Hepatocyte (in vitro differentiated cells): ENCODE data around the gene PCNT. TPM values are rescaled to one million over a fixed set of nuclear protein-coding genes. Genes with fewer than 3 reads are reported as not detected.

Source experiments
- DNase-seq: peaks from one replicate; pipeline ENCODE4 v3.0.0-alpha.2; 2016; ENCODE audit warnings: low spot score
- H2AFZ ChIP-seq: fragments of 200-600 bp; sonication (generic); 2 replicates; pipeline ENCODE4 v1.6.0; 2016; ENCODE audit warnings: antibody characterized with exemption, mild to moderate bottlenecking
- H3K27ac ChIP-seq: fragments of 200-600 bp; sonication (generic); 2 replicates; pipeline ENCODE4 v1.5.1; 2016; ENCODE audit warnings: mild to moderate bottlenecking
- H3K27me3 ChIP-seq: fragments of 200-600 bp; sonication (generic); 2 replicates; pipeline ENCODE4 v1.6.1; 2016
- H3K36me3 ChIP-seq: fragments of 200-600 bp; sonication (generic); replicated peaks from 2 replicates; pipeline ENCODE4 v1.5.1; 2016; ENCODE audit warnings: low read depth; ENCODE audit not compliant: insufficient read depth
- H3K4me1 ChIP-seq: fragments of 200-600 bp; sonication (generic); 2 replicates; pipeline ENCODE4 v1.5.1; 2016; ENCODE audit warnings: mild to moderate bottlenecking, moderate library complexity; ENCODE audit not compliant: insufficient read depth
- H3K4me2 ChIP-seq: fragments of 200-600 bp; sonication (generic); 2 replicates; pipeline ENCODE4 v1.6.0; 2016
- H3K4me3 ChIP-seq: fragments of 200-600 bp; sonication (generic); 2 replicates; pipeline ENCODE4 v1.5.1; 2016; ENCODE audit warnings: mild to moderate bottlenecking
- H3K79me2 ChIP-seq: fragments of 200-600 bp; sonication (generic); 2 replicates; pipeline ENCODE4 v1.6.0; 2017; ENCODE audit warnings: mild to moderate bottlenecking
- H3K9me2 ChIP-seq: fragments of 200-600 bp; sonication (generic); replicated peaks from 2 replicates; pipeline ENCODE4 v1.6.0; 2017; ENCODE audit warnings: mild to moderate bottlenecking; ENCODE audit not compliant: insufficient read depth
- H3K9me3 ChIP-seq: fragments of 200-600 bp; sonication (generic); 2 replicates; pipeline ENCODE4 v1.5.1; 2016; ENCODE audit warnings: low read depth, mild to moderate bottlenecking
- H4K20me1 ChIP-seq: fragments of 200-600 bp; sonication (generic); 2 replicates; pipeline ENCODE4 v1.6.0; 2016; ENCODE audit warnings: mild to moderate bottlenecking; ENCODE audit not compliant: insufficient read depth, poor library complexity, severe bottlenecking
- EZH2 ChIP-seq: fragments of 200-600 bp; sonication (generic); IDR thresholded peaks from 2 replicates; pipeline ENCODE4 v1.6.1; 2016; ENCODE audit warnings: antibody characterized with exemption, mild to moderate bottlenecking, borderline replicate concordance
- EZH2phosphoT487 ChIP-seq: fragments of 200-600 bp; sonication (generic); IDR thresholded peaks from one replicate; pipeline ENCODE4 v1.6.1; 2018; ENCODE audit warnings: antibody characterized with exemption, mild to moderate bottlenecking, low read depth, moderate library complexity; ENCODE audit not compliant: unreplicated experiment, severe bottlenecking
- WGBS: methylation state at CpG from one replicate; pipeline ENCODE4 v1.1.6; 2016; ENCODE audit warnings: low lambda C conversion rate; ENCODE audit errors: missing lambda C conversion rate; 5-methylcytosine and 5-hydroxymethylcytosine counted together
- polyA plus RNA-seq: library from polyadenylated mRNA; unstranded; fragments of >200 nt; fragmentation: Nextera tagmentation; extraction: Ambion mirVana; gene quantifications from 2 replicates; pipeline ENCODE4 v1.2.1, GENCODE V29; 2016
- total RNA-seq: library from RNA; depleted of rRNA; stranded (reverse); fragments of >200 nt; gene quantifications from 2 replicates; pipeline ENCODE4 v1.2.3, GENCODE V29; 2014
- TF ChIP-seq, protein P1 (sequence below): fragments of 200-600 bp; sonication (generic); IDR thresholded peaks from 2 replicates; pipeline ENCODE4 v1.5.1; 2016; ENCODE audit warnings: antibody characterized with exemption, mild to moderate bottlenecking; ENCODE audit not compliant: poor library complexity

The PCNT gene
- total and polyA plus RNA-seq, 2 experiments from 2014 or later = 11.5 to 14.3 TPM

DNA sequence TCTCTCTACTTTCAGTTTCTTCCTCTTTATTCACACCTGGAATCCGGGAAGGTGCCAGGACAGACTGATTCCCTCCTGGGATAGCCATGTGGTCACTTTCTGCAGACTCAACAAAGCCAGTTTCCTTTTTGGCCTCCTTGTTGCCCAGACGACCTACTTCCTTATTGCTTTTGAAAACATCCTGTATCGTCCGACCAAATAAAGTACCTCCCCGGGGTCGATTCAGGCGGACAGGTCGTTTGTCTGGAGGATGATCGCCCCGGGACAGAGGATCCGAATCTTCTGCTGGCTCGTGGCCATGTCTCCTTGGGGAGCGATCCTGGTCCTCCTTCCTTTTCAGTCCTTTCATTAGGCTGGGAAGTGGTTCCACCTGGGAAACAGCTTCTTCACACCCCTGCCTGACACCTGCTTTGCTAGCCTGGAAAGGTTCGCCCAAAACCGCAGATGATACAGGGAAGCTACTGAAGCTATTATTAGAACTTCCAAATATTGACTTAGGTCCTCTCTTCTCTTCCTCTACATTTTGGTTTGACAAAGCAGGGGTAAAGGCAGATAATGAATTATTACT is 39.8 kb upstream of the PCNT start:
- Histone ChIP-seq H3K4me1 (peaks cover 27% of the 10 kb centered on the region), H3K4me2 (peak overlapping the region; percentile 92), H3K27ac (no peak overlapping the region), H3K4me3 (no peak overlapping the region), H3K79me2 (peaks cover 68% of the 10 kb centered on the region), H3K9me3 (no peaks in the 10 kb centered on the region), H3K36me3 (no peaks in the 10 kb centered on the region), H4K20me1 (peaks cover 12% of the 10 kb centered on the region), H2AFZ (no peak overlapping the region), H3K27me3 (no peaks in the 10 kb centered on the region), H3K9me2 (no peaks in the 10 kb centered on the region)
- DNase-seq = no peak
- WGBS = 93% methylated on average over 15 of the region's 15 CpGs
- TF ChIP-seq EZH2 = no peak
- TF ChIP-seq EZH2phosphoT487 = no peak
- TF ChIP-seq, protein P1, sequence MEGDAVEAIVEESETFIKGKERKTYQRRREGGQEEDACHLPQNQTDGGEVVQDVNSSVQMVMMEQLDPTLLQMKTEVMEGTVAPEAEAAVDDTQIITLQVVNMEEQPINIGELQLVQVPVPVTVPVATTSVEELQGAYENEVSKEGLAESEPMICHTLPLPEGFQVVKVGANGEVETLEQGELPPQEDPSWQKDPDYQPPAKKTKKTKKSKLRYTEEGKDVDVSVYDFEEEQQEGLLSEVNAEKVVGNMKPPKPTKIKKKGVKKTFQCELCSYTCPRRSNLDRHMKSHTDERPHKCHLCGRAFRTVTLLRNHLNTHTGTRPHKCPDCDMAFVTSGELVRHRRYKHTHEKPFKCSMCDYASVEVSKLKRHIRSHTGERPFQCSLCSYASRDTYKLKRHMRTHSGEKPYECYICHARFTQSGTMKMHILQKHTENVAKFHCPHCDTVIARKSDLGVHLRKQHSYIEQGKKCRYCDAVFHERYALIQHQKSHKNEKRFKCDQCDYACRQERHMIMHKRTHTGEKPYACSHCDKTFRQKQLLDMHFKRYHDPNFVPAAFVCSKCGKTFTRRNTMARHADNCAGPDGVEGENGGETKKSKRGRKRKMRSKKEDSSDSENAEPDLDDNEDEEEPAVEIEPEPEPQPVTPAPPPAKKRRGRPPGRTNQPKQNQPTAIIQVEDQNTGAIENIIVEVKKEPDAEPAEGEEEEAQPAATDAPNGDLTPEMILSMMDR = no peak

DNA sequence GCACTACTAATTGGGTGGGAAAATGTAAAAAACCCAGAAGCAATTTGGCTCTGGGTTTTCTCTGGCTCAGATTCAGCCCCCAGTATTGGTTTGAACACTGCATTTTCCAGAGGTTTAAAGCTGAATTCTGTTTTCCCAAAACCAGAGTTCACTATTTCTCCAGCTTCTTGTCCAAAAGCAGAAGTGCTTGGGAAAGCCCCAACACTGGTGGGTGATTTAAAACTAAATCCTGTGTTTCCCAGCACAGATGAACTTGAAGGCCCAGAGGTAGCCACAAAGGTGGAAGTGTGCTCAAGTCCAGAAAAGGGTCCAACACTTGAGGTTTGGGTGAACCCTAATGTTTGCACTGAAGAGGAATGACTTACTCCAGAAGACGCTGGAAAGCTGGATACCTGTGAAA is 39.2 kb upstream of the PCNT start:
- Histone ChIP-seq H3K79me2 (peaks cover 71% of the 10 kb centered on the region), H3K36me3 (no peaks in the 10 kb centered on the region), H2AFZ (no peak overlapping the region), H3K4me3 (peak overlapping the region; percentile 86), H4K20me1 (peaks cover 12% of the 10 kb centered on the region), H3K9me2 (no peaks in the 10 kb centered on the region), H3K4me2 (peak overlapping the region; percentile 92), H3K9me3 (no peaks in the 10 kb centered on the region), H3K4me1 (peaks cover 27% of the 10 kb centered on the region), H3K27ac (peak overlapping the region; percentile 97), H3K27me3 (no peaks in the 10 kb centered on the region)
- no peak for TF ChIP-seq EZH2
- no peak for DNase-seq
- WGBS = 95% methylated on average over 1 of the region's 1 CpG

DNA sequence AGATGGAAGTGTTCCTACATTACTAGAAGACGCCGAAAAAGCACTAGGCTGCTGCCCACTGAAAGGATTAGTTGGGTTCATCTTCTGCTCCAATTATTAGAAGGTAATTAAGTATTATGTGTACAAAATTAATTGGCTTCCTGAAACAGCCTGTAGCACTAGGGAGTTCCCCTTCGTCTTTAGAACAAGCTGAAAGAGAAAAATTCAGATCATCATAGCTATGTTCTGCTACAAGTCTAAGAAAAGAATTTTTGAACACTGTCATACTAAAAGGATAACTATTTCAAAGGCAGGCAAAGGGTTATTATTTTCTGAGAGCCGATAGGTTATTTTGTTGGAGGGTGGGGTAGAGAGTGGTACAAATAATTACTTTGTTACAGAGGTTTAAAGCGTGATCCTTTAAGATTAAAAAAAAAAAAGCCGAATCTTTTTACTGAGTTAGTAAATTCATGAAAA is 38.7 kb upstream of the PCNT start, which contains the start of gene MCM3AP:
Gene MCM3AP, minus strand, starts transcription at position 406 of the 456 bp plus-strand sequence. Its CDS starts 325 bp downstream, at position 81.
- Histone ChIP-seq H3K4me2 (peak within 1 kb of the TSS; percentile 92), H3K36me3 (no peaks in the 10 kb centered on the region), H3K27ac (peak within 1 kb of the TSS; percentile 97), H3K4me3 (peak within 1 kb of the TSS; percentile 86), H3K9me3 (no peaks in the 10 kb centered on the region), H3K27me3 (no peaks in the 10 kb centered on the region), H3K9me2 (no peaks in the 10 kb centered on the region), H3K79me2 (peaks cover 76% of the 10 kb centered on the region), H4K20me1 (peaks cover 12% of the 10 kb centered on the region), H2AFZ (peak within 1 kb of the TSS; percentile 90), H3K4me1 (peaks cover 27% of the 10 kb centered on the region)
- DNase-seq = no peak
- 44% methylated on average over 6 of the region's 6 CpGs for WGBS
- TF ChIP-seq EZH2phosphoT487 = no peak
- TF ChIP-seq, protein P1 = no peak
- TF ChIP-seq EZH2 = no peak

DNA sequence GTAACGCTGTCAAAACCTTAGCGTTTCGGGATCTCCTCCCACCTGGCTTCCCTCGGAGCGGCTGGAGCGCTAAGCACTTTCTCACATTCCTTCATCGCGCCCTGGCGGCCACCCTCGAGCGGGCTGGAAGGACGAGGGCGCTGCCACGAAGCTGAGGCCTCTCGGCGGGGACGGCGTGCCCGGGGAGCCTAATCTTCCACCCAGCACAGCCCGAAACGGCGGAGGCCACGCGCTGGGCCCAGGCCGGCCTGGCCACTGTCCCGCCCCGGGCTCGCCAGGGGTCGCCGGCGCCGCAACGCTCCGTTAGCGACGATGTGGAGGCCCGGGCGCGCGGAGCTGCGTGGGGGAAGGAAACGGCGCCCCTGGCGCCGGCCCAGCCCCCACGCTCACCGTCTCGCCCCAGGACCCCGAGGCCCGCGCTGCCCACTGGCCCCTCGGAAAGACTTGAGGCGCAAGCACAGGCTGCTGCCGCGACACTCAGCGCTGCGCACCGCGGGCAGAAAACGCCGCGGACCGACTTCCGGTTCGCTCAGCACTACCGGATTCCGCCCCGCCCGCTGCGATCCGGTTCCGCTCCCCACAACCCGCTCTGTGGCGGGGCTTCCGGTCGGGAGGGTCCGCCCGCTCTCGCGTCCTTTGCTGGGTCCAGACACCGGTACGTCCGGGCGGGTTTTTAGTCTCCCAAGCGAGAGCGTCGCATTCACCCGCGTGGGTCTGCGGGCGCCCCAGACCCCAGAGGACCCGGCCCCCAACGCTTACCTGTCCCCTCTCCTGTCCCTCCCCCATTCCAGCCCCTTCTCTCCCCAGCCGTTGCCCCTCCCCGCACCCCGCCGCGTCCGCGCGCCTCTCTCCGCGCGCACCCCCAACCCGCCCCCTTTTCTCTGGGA is 38.0 kb upstream of the PCNT start, which contains the start of gene YBEY:
Gene YBEY, plus strand, starts transcription at position 582 of the 887 bp plus-strand sequence. CDS start 572 bp downstream, outside the sequence.
- Histone ChIP-seq H3K27me3 (no peaks in the 10 kb centered on the region), H4K20me1 (peaks cover 9% of the 10 kb centered on the region), H3K4me3 (peak within 1 kb of the TSS; percentile 86), H3K36me3 (no peaks in the 10 kb centered on the region), H3K27ac (peak within 1 kb of the TSS; percentile 97), H3K79me2 (peaks cover 71% of the 10 kb centered on the region), H3K9me3 (no peaks in the 10 kb centered on the region), H2AFZ (peak within 1 kb of the TSS; percentile 90), H3K4me1 (peaks cover 27% of the 10 kb centered on the region), H3K4me2 (peak within 1 kb of the TSS; percentile 92), H3K9me2 (no peaks in the 10 kb centered on the region)
- TF ChIP-seq, protein P1 = peak; percentile 41
- no peak for TF ChIP-seq EZH2
- peak; percentile 96 for DNase-seq
- under 1% methylated on average over 66 of the region's 105 CpGs for WGBS
